Mucosa of stomach (tissue), 1 donor: ENCODE measurements around the gene GFER.
A peak's percentile ranks its signal among the peaks of the same experiment; 100 is the strongest.
"Not testable (repeated sequence)": the region's sequence is repeated elsewhere in the genome, so short reads cannot be mapped to it uniquely, and the experiment has no call there.

Experiments used
- H3K27me3 ChIP-seq: one replicate; pipeline ENCODE4 v1.7.0; 2013; ENCODE audit warnings: mild to moderate bottlenecking, low read length; ENCODE audit not compliant: control insufficient read depth, insufficient read depth
- H3K36me3 ChIP-seq: one replicate; pipeline ENCODE4 v1.7.0; 2013; ENCODE audit warnings: low read length; ENCODE audit not compliant: control insufficient read depth, insufficient read depth
- H3K4me1 ChIP-seq: one replicate; pipeline ENCODE4 v1.7.0; 2013; ENCODE audit warnings: mild to moderate bottlenecking, low read length; ENCODE audit not compliant: control insufficient read depth, insufficient read depth
- H3K4me3 ChIP-seq: one replicate; pipeline ENCODE4 v1.7.0; 2013; ENCODE audit warnings: low read length
- H3K9ac ChIP-seq: one replicate; pipeline ENCODE4 v1.7.0; 2013; ENCODE audit warnings: mild to moderate bottlenecking, low read length, moderate library complexity
- H3K9me3 ChIP-seq: one replicate; pipeline ENCODE4 v1.7.0; 2013; ENCODE audit warnings: mild to moderate bottlenecking, low read length, moderate library complexity; ENCODE audit not compliant: control insufficient read depth
- donor health status: Pancreatic carcinoma.

Gene GFER

GRCh38 chr16:1945559-1946391, 38.2 kb upstream of the GFER start:
- H3K9ac ChIP-seq, result no peak overlapping the region
- H3K9me3 ChIP-seq, result no peaks in the 10 kb centered on the region
- peaks cover 15% of the 10 kb centered on the region for H3K4me1 ChIP-seq
- H3K36me3 ChIP-seq, result no peaks in the 10 kb centered on the region
- no peak overlapping the region for H3K4me3 ChIP-seq
- no peaks in the 10 kb centered on the region for H3K27me3 ChIP-seq

- peaks cover 10% of the 10 kb centered on the region for H3K4me1 ChIP-seq
- H3K36me3 ChIP-seq, result no peaks in the 10 kb centered on the region
- H3K9me3 ChIP-seq, result no peaks in the 10 kb centered on the region
- H3K9ac ChIP-seq, result no peak overlapping the region
- no peaks in the 10 kb centered on the region for H3K27me3 ChIP-seq
- H3K4me3 ChIP-seq, result no peak overlapping the region
Observed at GRCh38 chr16:1946495-1947368, 37.3 kb upstream of the GFER start.

- Histone ChIP-seq H3K36me3 (no peaks in the 10 kb centered on the region), H3K4me1 (peaks cover 4% of the 10 kb centered on the region), H3K9me3 (no peaks in the 10 kb centered on the region), H3K9ac (no peak overlapping the region), H3K27me3 (no peaks in the 10 kb centered on the region), H3K4me3 (no peak overlapping the region)
Observed at GRCh38 chr16:1947369-1947670, 36.7 kb upstream of the GFER start.

- Histone ChIP-seq H3K4me1 (no peaks in the 10 kb centered on the region), H3K4me3 (no peak overlapping the region), H3K9me3 (no peaks in the 10 kb centered on the region), H3K27me3 (no peaks in the 10 kb centered on the region), H3K36me3 (no peaks in the 10 kb centered on the region), H3K9ac (no peak overlapping the region)
Observed at GRCh38 chr16:1949507-1949906, 34.5 kb upstream of the GFER start.

GRCh38 chr16:1950047-1950446, 33.9 kb upstream of the GFER start:
- Histone ChIP-seq H3K4me3 (no peak overlapping the region), H3K27me3 (no peaks in the 10 kb centered on the region), H3K4me1 (no peaks in the 10 kb centered on the region), H3K9ac (no peak overlapping the region), H3K36me3 (no peaks in the 10 kb centered on the region), H3K9me3 (no peaks in the 10 kb centered on the region)

- no peaks in the 10 kb centered on the region for H3K4me1 ChIP-seq
- H3K36me3 ChIP-seq, result no peaks in the 10 kb centered on the region
- H3K27me3 ChIP-seq, result no peaks in the 10 kb centered on the region
- H3K9me3 ChIP-seq, result no peaks in the 10 kb centered on the region
- H3K9ac ChIP-seq, result no peak overlapping the region
- no peak overlapping the region for H3K4me3 ChIP-seq
Observed at GRCh38 chr16:1950559-1950958, 33.4 kb upstream of the GFER start.

- no peak overlapping the region for H3K4me3 ChIP-seq
- peaks cover 1% of the 10 kb centered on the region for H3K4me1 ChIP-seq
- no peak overlapping the region for H3K9ac ChIP-seq
- no peaks in the 10 kb centered on the region for H3K27me3 ChIP-seq
- no peaks in the 10 kb centered on the region for H3K36me3 ChIP-seq
- no peaks in the 10 kb centered on the region for H3K9me3 ChIP-seq
Observed at GRCh38 chr16:1953734-1954133, 30.3 kb upstream of the GFER start.

GRCh38 chr16:1957434-1958142, 26.4 kb upstream of the GFER start:
- not testable (repeated sequence) for H3K9ac ChIP-seq, H3K9me3 ChIP-seq, H3K27me3 ChIP-seq, H3K4me3 ChIP-seq, H3K36me3 ChIP-seq
- peaks cover 16% of the 10 kb centered on the region for H3K4me1 ChIP-seq

GRCh38 chr16:1958143-1958491, 25.9 kb upstream of the GFER start:
- not testable (repeated sequence) for H3K9ac ChIP-seq, H3K4me3 ChIP-seq, H3K27me3 ChIP-seq, H3K9me3 ChIP-seq
- Histone ChIP-seq H3K36me3 (peaks cover 13% of the 10 kb centered on the region), H3K4me1 (peaks cover 16% of the 10 kb centered on the region)

GRCh38 chr16:1958715-1959268, 25.2 kb upstream of the GFER start:
- H3K4me3 ChIP-seq, result no peak overlapping the region
- H3K27me3 ChIP-seq, result no peaks in the 10 kb centered on the region
- peaks cover 16% of the 10 kb centered on the region for H3K4me1 ChIP-seq
- peaks cover 13% of the 10 kb centered on the region for H3K36me3 ChIP-seq
- no peaks in the 10 kb centered on the region for H3K9me3 ChIP-seq
- H3K9ac ChIP-seq, result no peak overlapping the region

GRCh38 chr16:1959269-1960039, 24.5 kb upstream of the GFER start, which contains the start of gene NDUFB10:
Gene NDUFB10 (plus strand): TSS chr16:1959538. CDS start chr16:1959625, 87 bp downstream.
- Histone ChIP-seq H3K27me3 (no peaks in the 10 kb centered on the region), H3K9ac (peak within 1 kb of the TSS; percentile 87), H3K9me3 (no peaks in the 10 kb centered on the region), H3K4me3 (peak within 1 kb of the TSS; percentile 74), H3K36me3 (peaks cover 13% of the 10 kb centered on the region), H3K4me1 (peaks cover 16% of the 10 kb centered on the region)
